Activated CD4-positive, alpha-beta T cell treated with anti-CD3 and anti-CD28 coated beads, Interleukin-2, amount 50 U/mL, for 48 hours (primary cell): ENCODE measurements around the gene WDR27.

Experiments used
- DNase-seq, 2 experiments: peaks; one replicate each; pipeline ENCODE4 v3.0.0-alpha.2; 2020

Gene WDR27

GRCh38 chr6:169709293-169709692 is 7.5 kb upstream of the WDR27 start:
- DNase-seq, result no peak

DNA sequence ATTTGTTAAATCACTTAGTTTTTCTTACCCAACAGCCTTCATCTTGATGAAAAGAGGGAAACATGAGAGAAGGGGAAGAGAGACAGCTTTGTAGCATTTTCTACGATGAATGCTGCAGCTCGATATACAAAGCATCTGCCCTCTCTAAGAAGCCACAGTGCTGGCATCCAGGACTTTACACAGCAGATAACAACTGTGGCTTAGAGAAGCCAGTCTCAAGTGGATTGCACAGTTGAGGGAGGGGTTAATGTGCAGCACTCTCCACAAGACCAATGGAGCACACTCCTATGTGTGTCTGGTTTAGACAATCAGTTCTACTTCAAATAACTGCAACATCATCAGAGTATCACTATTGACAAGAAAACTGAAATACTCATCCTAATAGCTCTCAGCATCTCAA is 5.9 kb upstream of the WDR27 start:
- no peak for DNase-seq

DNA sequence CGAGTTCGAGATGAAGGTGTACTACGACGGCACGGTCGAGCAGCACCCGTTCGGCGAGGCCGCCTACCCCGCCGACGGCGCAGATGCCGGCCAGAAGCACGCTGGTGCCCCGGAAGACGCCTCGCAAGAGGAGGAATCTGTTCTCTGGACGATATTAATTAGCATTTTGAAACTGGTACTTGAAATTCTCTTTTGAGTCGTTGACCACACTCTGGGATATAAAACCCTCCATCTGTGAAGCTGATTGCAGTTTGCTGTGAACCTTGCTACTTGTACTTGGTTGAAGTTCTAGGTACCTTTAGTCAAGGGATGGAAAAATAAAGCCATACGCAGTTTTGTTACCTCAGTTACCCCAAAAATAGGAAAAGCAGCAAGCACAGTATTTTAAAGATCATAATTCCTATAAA is 1.0 kb upstream of the WDR27 start:
- DNase-seq, result peak in 1 of 2 experiments; percentile 39

DNA sequence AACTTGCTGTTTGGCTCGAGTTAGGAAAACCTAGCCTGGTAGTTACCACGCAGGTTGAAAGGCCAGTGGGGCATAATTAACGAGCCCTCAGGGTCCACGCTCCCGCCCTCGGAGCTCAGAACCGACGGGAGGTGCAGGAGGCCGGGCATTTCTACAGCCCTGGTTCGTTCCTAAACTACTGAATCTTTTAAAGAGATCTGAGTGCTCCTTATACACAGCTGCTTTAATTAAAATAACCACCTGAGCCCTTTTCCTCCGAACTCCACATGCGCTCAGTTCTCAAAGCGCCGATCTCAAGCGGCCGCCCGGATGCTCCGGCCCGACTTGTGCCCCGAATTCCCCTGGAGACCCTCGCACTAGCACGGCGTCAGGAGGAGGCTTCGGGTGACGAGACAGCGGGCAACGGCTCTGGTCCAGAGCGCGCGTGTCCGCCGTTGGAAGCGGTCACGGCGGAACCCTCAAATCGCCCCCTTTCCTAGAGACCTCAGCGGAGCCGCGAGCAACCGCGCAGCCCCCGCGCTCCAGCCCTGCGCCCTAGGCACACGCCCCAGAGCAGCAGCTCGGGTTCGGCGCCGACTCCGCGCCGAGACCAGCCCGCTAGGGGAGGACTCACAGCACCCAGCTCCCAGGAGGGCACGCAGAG is 397 bp downstream of the WDR27 start:
- peak in 1 of 2 experiments; percentile 21 for DNase-seq

DNA sequence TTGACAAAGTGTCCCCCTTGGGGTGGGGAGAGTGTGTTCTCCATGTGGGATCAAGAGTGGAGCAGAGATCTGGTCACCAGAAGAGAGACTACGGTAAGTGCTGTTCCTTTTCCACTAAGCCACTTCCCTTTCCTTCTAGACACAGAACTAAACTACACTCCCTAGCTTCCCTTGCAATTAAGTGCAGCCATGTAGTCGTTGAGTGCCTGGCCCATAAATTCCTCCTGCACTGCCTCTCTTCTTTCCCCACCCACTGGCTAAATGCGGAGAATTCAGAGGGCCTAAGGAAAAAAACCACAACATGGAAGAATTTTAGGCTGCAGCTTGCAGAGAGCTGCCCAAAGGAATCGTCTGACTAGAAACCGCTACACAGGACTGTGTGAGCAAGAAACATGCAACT is 1.5 kb downstream of the WDR27 start:
- DNase-seq, result no peak

GRCh38 chr6:169697115-169697514 is 4.7 kb downstream of the WDR27 start:
- peak; percentile 17 to 46 for DNase-seq

GRCh38 chr6:169695131-169695530 is 6.7 kb downstream of the WDR27 start:
- DNase-seq, result no peak

DNA sequence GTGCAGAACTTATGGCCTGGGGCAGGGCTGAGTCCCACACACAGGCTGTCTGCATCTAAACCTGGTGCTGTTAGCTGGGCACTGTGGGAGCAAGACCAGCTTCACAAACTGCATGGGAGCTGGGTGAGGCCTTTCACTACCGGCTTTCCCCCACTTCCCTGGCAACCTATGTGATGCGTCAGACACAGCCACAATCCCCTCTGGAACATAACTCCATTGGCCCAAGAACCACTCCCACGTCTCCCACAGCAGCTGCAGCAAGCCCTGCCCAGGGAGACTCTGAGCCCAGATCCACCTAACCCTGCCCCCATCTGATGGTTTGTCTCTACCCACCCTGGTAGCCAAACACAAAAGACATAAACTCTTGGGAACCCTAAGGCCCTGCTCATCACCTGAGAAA is 9.3 kb downstream of the WDR27 start:
- DNase-seq, result no peak

- DNase-seq, result no peak
Measured at GRCh38 chr6:169691260-169691659, 10.6 kb downstream of the WDR27 start.

GRCh38 chr6:169689287-169689686 is 12.5 kb downstream of the WDR27 start:
- no peak for DNase-seq

- DNase-seq, result no peak
Measured at GRCh38 chr6:169685860-169686259, 16.0 kb downstream of the WDR27 start.

DNA sequence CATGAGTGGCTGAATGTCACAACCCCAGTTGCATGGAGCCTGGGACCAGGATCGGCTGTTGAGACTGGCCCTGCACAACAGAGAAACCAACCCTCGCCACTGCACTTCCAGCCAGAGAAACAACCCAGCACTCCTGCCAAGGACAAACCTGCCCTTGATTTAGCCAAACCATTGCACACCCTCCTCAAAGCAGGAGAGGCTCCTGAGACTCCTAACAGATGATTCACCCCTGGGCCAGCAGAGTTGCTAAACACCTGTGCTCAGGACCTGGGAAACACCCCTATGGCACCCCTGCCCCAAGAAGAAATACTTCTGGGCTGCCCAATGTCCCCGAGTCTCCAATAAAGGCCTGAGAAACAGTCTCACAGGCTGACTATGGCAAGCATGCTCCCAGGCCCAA is 17.8 kb downstream of the WDR27 start:
- DNase-seq, result no peak

GRCh38 chr6:169678342-169678741 is 23.5 kb downstream of the WDR27 start:
- DNase-seq, result no peak

DNA sequence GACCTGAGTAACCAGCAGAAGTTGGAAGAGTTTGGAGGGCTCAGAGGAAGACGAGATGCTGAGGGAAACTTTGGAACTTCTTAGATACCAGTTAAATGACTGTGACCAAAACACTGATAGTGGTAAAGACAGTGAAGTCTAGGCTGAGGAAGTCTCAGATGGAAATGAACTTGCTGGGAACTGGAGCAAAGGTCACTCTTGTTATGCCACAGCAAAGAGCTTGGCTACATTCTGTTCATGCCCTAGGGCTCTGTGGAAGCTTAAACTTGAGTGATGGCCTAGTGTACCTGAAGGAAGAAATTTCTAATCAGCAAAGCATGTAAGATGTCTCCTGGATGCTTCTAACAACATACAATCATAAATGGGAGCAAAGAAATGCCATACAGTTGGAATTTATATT is 24.7 kb downstream of the WDR27 start:
- no peak for DNase-seq

DNA sequence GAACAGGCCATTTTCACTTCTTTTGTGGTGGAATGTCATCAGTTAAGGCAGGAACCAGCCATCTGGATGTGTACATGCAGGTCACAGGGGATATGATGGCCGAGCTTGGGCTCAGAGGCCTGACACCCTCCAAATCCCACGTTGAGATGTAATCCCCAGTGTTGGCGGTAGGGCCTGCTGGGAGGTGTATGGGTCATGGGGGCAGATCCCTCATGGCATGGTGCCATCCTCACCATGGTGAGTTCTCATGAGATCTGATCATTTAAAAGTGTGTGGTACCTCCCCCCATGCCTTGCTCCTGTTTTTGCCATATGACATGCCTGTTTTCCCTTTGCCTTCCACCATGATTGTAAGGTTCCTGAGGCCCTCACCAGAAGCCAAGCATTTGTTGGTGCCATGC is 26.8 kb downstream of the WDR27 start:
- no peak for DNase-seq

- DNase-seq, result no peak
Measured at GRCh38 chr6:169671563-169671962, 30.3 kb downstream of the WDR27 start.

GRCh38 chr6:169669889-169670288 is 31.9 kb downstream of the WDR27 start:
- no peak for DNase-seq

- no peak for DNase-seq
Measured at GRCh38 chr6:169669147-169669546, 32.7 kb downstream of the WDR27 start.

- no peak for DNase-seq
Measured at GRCh38 chr6:169668203-169668847, 33.5 kb downstream of the WDR27 start.

GRCh38 chr6:169667716-169668115 is 34.1 kb downstream of the WDR27 start:
- no peak for DNase-seq

DNA sequence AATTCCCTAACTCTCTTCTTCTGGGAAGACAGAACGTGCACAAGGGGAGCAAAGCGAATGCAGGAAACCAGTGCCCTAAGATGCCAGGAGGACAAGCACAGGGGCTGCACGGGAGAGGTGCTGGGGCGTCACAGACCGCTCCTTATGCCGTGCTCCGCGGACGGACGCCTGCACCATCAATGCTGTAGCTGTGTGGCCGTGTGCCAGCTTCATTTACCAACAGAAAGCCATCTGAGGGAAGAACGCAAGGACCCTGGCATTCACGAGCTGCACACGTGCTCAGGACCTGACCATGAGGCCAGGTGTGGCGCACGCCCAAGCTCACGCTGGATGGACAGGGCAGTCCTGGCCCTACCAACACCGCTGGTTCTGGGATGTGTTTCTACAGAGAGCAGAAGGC is 35.4 kb downstream of the WDR27 start:
- no peak for DNase-seq

DNA sequence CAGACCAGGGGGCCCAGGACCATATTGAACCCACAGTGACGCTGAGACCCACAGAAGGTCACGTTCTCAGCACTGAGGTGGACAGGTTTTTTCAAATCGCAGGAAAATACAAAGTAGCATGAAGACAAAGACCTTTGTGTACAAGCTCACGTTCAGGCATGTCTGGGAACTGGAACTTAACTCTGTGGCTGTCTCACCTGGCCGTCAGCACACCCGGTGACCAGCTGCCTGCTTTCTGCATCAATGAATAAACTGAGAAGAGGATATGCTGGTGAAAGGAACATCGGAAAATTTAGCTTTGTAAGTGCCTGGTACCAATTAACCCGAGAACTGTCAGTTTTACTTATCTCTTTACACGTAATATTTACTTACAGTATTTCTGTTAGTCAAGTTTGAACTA is 36.5 kb downstream of the WDR27 start:
- no peak for DNase-seq

DNA sequence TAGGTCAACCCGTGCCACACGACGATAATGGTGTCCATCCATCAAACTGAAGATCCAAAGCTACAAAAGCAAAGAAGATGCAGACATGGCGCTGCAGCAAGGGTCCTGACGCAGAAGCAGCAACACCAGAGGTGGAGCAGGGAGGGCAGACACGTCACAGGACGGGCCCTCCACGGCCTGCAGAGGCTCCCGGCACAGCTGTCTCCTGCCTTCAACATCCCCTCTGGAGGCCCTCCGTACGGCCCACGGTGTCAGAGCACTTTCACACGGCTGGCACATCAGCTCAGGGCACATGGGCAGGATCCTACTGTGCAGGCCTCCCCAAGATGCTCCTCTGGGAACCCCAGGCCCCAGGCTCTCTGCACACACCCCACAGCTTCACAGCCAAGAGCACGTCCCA is 37.6 kb downstream of the WDR27 start:
- DNase-seq, result no peak

GRCh38 chr6:169663468-169663867 is 38.4 kb downstream of the WDR27 start:
- no peak for DNase-seq

- DNase-seq, result no peak
Measured at GRCh38 chr6:169661391-169661756, 40.5 kb downstream of the WDR27 start.
